ENCODE measurements around the gene PTBP1. TPM values are rescaled to one million over a fixed set of nuclear protein-coding genes. Genes with fewer than 3 reads are reported as not detected.

The PTBP1 gene
- polyA plus RNA-seq, 3 donors: 62.4 to 117 (median 81.6) TPM

DNA sequence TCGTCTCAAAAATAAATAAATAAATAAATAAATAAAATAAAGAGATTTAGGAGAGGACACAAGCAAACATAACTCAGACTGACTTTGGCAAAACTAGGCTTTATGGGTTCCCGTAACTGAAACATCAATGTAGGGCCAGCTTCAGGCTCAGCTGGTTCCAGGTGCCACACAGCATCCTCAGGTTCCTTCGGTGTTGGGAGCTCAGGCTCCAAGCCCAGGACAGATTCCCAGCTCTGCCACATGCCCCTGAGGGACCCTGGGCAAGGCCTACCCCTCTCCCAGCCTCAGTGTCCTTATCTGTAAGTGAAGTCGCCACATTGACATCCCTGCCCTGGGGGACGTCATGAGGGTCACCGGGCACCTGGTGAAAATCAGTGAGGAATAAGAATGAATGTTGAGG, 27.6 kb upstream of the PTBP1 start:
- H3K27ac Mint-ChIP-seq: no peak overlapping the region
- Histone ChIP-seq H3K36me3 (replicated peaks in 1 of 2; ENCODE audit: control insufficient read depth in 1 of 2, insufficient read depth in 2 of 2, low read length in 2 of 2) (no peaks in the 10 kb centered on the region), H3K4me1 (ENCODE audit: control insufficient read depth in 1 of 2, insufficient read depth in 2 of 2, low read length in 2 of 2) (peaks cover 0 to 3% of the 10 kb centered on the region in 2 donors), H3K9me3 (replicated peaks in 1 of 2; ENCODE audit: control insufficient read depth in 1 of 2, insufficient read depth in 1 of 2, low read length in 2 of 2) (no peaks in the 10 kb centered on the region), H3K4me2 (replicated peaks; ENCODE audit: extremely low read depth, low read length, poor library complexity, severe bottlenecking) (no peak overlapping the region), H3K79me2 (ENCODE audit: insufficient read depth, low read length) (no peaks in the 10 kb centered on the region), H3K27ac (ENCODE audit: low read depth in 1 of 2, low read length in 2 of 2) (no peak overlapping the region), H3K9ac (ENCODE audit: insufficient read depth, low read length, poor library complexity, severe bottlenecking) (no peak overlapping the region), H3K4me3 (replicated peaks in 1 of 3; ENCODE audit: low read depth in 2 of 3, low read length in 3 of 3) (no peak overlapping the region), H2AFZ (ENCODE audit: insufficient read depth, low read depth, low read length, poor library complexity, severe bottlenecking) (no peak overlapping the region), H3K27me3 (ENCODE audit: control insufficient read depth in 2 of 2, insufficient read depth in 2 of 2, low read length in 2 of 2) (no peaks in the 10 kb centered on the region), H4K20me1 (ENCODE audit: insufficient read depth, low read length) (no peaks in the 10 kb centered on the region)
- peaks cover 4% of the 10 kb centered on the region for H3K4me1 Mint-ChIP-seq
- H3K9me3 Mint-ChIP-seq: peaks cover 0 to 3% (median 0%) of the 10 kb centered on the region in 7 donors
- H3K36me3 Mint-ChIP-seq: no peaks in the 10 kb centered on the region
- intact Hi-C loops (cut with micrococcal nuclease): loop anchor here (2.0 to 10.0 kb wide), 4 partner anchors 83 to 215 kb away; partner anchors contain the start of genes WDR18 (in 2 of the 2) and ELANE (in 1 of the 2)
- 100% methylated on average over 2 of the region's 6 CpGs for WGBS (ENCODE audit: insufficient coverage)
- DNase-seq: no peak
- no peak overlapping the region for H3K4me3 Mint-ChIP-seq
- TF ChIP-seq, protein P1, sequence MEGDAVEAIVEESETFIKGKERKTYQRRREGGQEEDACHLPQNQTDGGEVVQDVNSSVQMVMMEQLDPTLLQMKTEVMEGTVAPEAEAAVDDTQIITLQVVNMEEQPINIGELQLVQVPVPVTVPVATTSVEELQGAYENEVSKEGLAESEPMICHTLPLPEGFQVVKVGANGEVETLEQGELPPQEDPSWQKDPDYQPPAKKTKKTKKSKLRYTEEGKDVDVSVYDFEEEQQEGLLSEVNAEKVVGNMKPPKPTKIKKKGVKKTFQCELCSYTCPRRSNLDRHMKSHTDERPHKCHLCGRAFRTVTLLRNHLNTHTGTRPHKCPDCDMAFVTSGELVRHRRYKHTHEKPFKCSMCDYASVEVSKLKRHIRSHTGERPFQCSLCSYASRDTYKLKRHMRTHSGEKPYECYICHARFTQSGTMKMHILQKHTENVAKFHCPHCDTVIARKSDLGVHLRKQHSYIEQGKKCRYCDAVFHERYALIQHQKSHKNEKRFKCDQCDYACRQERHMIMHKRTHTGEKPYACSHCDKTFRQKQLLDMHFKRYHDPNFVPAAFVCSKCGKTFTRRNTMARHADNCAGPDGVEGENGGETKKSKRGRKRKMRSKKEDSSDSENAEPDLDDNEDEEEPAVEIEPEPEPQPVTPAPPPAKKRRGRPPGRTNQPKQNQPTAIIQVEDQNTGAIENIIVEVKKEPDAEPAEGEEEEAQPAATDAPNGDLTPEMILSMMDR (IDR thresholded peaks at IDR 0.05): no peak
- peaks cover 4 to 16% (median 15%) of the 10 kb centered on the region in 3 donors for H3K27me3 Mint-ChIP-seq (ENCODE audit: low read depth in 3 of 3)

DNA sequence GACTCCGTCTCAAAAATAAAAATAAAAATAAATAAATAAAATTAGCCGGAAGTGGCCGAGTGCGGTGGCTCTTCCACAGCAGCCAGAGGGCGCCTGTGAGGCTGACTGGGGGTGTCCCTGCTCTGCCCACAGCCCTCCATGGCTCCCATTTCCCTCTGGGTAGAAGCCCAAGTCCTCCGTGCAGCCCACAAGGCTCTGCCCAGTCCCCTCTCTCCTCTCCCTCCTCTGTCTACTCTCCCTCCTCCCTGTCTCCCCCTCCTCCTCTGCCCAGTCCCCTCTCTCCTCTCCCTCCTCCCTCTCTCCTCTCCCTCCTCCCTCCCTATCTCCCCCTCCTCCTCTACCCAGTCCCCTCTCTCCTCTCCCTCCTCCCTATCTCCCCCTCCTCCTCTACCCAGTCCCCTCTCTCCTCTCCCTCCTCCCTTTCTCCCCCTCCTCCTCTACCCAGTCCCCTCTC, 25.9 kb upstream of the PTBP1 start:
- no peaks in the 10 kb centered on the region for H3K36me3 ChIP-seq (replicated peaks in 1 of 2; ENCODE audit: control insufficient read depth in 1 of 2, insufficient read depth in 2 of 2, low read length in 2 of 2)
- WGBS (ENCODE audit: insufficient coverage): 15% methylated on average over 5 of the region's 6 CpGs
- H3K27ac ChIP-seq (ENCODE audit: low read depth in 1 of 2, low read length in 2 of 2): no peak overlapping the region
- peaks cover 4% of the 10 kb centered on the region for H3K4me1 Mint-ChIP-seq
- no peaks in the 10 kb centered on the region for H4K20me1 ChIP-seq (ENCODE audit: insufficient read depth, low read length)
- intact Hi-C loops (cut with micrococcal nuclease): loop anchor here (2.0 to 10.0 kb wide), 4 partner anchors 81 to 213 kb away; partner anchors contain the start of genes WDR18 (in 2 of the 2) and ELANE (in 1 of the 2)
- no peak overlapping the region for H3K27ac Mint-ChIP-seq
- H3K9me3 Mint-ChIP-seq: peaks cover 0 to 3% (median 0%) of the 10 kb centered on the region in 7 donors
- H3K9ac ChIP-seq (ENCODE audit: insufficient read depth, low read length, poor library complexity, severe bottlenecking): no peak overlapping the region
- H3K4me1 ChIP-seq (ENCODE audit: control insufficient read depth in 1 of 2, insufficient read depth in 2 of 2, low read length in 2 of 2): peaks cover 0 to 3% of the 10 kb centered on the region in 2 donors
- H3K27me3 ChIP-seq (ENCODE audit: control insufficient read depth in 2 of 2, insufficient read depth in 2 of 2, low read length in 2 of 2): no peaks in the 10 kb centered on the region
- H3K27me3 Mint-ChIP-seq (ENCODE audit: low read depth in 3 of 3): peaks cover 4 to 15% (median 14%) of the 10 kb centered on the region in 3 donors
- H3K79me2 ChIP-seq (ENCODE audit: insufficient read depth, low read length): no peaks in the 10 kb centered on the region
- no peaks in the 10 kb centered on the region for H3K9me3 ChIP-seq (replicated peaks in 1 of 2; ENCODE audit: control insufficient read depth in 1 of 2, insufficient read depth in 1 of 2, low read length in 2 of 2)
- TF ChIP-seq, protein P1 (IDR thresholded peaks at IDR 0.05): peak; percentile 68
- no peak overlapping the region for H3K4me2 ChIP-seq (replicated peaks; ENCODE audit: extremely low read depth, low read length, poor library complexity, severe bottlenecking)
- H3K36me3 Mint-ChIP-seq: no peaks in the 10 kb centered on the region
- no peak overlapping the region for H3K4me3 Mint-ChIP-seq
- DNase-seq: peak; percentile 49 to 69 (median 51)
- H2AFZ ChIP-seq (ENCODE audit: insufficient read depth, low read depth, low read length, poor library complexity, severe bottlenecking): no peak overlapping the region
- H3K4me3 ChIP-seq (replicated peaks in 1 of 3; ENCODE audit: low read depth in 2 of 3, low read length in 3 of 3): no peak overlapping the region
